ENCODE results near the gene ZNF724.

DNA sequence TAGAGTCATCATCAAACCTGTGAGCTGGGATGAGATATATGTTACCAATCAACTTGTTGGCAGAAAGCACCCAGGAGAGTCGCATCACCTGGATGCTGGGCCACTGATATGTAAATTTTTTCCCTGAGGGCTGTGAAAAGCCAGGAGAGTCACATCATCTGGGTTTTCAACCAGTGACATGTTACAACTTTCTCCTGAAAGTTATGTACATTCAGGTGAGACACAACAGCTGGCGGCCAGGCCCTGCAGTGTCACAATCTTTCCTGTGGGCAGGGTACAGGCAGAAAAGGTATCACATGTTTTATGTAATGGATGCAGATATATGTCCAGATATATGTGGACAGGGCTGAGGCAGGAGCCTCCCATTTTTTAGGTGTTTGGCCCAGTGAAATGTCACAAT lies 13.2 kb upstream of the ZNF724 start:
- no peak for TF ChIP-seq POLR2A (IDR thresholded peaks at IDR 0.05; ENCODE audit: low read depth, low read length)
- no peak for TF ChIP-seq POLR2AphosphoS5 (IDR thresholded peaks at IDR 0.05; ENCODE audit: low read depth, low read length)
- TF ChIP-seq SPI1 (IDR thresholded peaks at IDR 0.05; ENCODE audit: low read depth, low read length) = no peak
- TF ChIP-seq TAF1 (IDR thresholded peaks at IDR 0.05; ENCODE audit: low read depth, low read length) = no peak
- no peak for TF ChIP-seq POU2F2 (IDR thresholded peaks at IDR 0.05; ENCODE audit: low read depth, low read length)

All from GM12891 (cell line).